ENCODE data around the gene RPP40.

DNA sequence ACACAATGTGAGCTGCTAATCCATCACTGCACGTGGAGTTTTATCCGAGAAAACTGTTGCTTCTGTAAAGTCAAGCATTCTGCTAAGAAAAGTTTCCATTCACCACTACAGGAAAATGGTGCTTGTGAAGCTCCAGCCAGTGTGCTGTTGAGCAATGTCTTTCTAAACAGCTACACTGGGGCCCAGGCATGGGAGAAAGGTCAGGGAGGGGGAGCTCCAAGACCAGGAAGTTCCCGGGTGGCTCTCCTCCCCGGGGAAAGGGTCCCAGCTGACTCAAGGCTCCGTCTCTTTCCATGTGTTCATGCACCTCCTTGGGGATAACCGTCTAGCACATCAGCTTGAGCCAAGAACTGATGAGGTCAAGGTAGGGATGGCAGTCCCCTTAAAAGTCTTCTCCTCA, 20.5 kb downstream of the RPP40 start:
- no peak for TF ChIP-seq CTCF (conservative IDR thresholded peaks at IDR 0.05; ENCODE audit: low read length)
- TF ChIP-seq EZH2phosphoT487 (IDR thresholded peaks at IDR 0.05; ENCODE audit: borderline replicate concordance, low read depth, low read length): no peak

All from OCI-LY7 (cell line).